ENCODE results near the gene CBX3.
"Not testable (repeated sequence)": the region's sequence is repeated elsewhere in the genome, so short reads cannot be mapped to it uniquely, and the experiment has no call there.

CBX3 gene

DNA sequence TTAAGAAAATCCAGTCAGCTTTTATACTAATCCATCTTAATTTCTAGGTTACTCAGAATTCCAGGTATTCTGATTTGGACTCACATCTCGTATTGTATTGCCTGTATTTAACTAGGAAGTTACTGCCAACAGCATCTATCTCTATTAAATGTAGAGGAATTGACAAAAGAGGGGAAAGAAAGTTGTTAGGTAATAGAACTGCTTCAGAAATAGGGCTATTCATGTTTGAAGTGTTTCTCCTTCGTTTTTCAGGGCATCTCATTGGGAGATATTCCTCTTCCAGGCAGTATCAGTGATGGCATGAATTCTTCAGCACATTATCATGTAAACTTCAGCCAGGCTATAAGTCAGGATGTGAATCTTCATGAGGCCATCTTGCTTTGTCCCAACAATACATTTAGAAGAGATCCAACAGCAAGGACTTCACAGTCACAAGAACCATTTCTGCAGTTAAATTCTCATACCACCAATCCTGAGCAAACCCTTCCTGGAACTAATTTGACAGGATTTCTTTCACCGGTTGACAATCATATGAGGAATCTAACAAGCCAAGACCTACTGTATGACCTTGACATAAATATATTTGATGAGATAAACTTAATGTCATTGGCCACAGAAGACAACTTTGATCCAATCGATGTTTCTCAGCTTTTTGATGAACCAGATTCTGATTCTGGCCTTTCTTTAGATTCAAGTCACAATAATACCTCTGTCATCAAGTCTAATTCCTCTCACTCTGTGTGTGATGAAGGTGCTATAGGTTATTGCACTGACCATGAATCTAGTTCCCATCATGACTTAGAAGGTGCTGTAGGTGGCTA, 17.1 kb upstream of the CBX3 start:
- H3K4me1 ChIP-seq (ENCODE audit: control insufficient read depth in 1 of 2, insufficient read depth in 2 of 2, low read length in 2 of 2); H3K27ac ChIP-seq (ENCODE audit: low read length); H3K27me3 ChIP-seq (ENCODE audit: low read depth, low read length); H3K4me3 ChIP-seq (ENCODE audit: low read depth in 1 of 2, low read length in 2 of 2); H3K9me3 ChIP-seq (ENCODE audit: control insufficient read depth in 1 of 2, low read length in 2 of 2): not testable (repeated sequence)
- H3K36me3 ChIP-seq (ENCODE audit: control insufficient read depth in 1 of 2, insufficient read depth in 2 of 2, low read length in 2 of 2): peaks cover 15 to 25% of the 10 kb centered on the region in 2 donors

DNA sequence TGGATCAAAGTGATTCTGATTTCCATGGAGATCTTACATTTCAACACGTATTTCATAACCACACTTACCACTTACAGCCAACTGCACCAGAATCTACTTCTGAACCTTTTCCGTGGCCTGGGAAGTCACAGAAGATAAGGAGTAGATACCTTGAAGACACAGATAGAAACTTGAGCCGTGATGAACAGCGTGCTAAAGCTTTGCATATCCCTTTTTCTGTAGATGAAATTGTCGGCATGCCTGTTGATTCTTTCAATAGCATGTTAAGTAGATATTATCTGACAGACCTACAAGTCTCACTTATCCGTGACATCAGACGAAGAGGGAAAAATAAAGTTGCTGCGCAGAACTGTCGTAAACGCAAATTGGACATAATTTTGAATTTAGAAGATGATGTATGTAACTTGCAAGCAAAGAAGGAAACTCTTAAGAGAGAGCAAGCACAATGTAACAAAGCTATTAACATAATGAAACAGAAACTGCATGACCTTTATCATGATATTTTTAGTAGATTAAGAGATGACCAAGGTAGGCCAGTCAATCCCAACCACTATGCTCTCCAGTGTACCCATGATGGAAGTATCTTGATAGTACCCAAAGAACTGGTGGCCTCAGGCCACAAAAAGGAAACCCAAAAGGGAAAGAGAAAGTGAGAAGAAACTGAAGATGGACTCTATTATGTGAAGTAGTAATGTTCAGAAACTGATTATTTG, 16.3 kb upstream of the CBX3 start:
- Histone ChIP-seq H3K4me3 (ENCODE audit: low read depth in 1 of 2, low read length in 2 of 2) (no peak overlapping the region), H3K9me3 (ENCODE audit: control insufficient read depth in 1 of 2, low read length in 2 of 2) (no peaks in the 10 kb centered on the region), H3K4me1 (ENCODE audit: control insufficient read depth in 1 of 2, insufficient read depth in 2 of 2, low read length in 2 of 2) (peaks cover 0 to 8% of the 10 kb centered on the region in 2 donors), H3K36me3 (ENCODE audit: control insufficient read depth in 1 of 2, insufficient read depth in 2 of 2, low read length in 2 of 2) (peaks cover 20 to 32% of the 10 kb centered on the region in 2 donors), H3K27me3 (ENCODE audit: low read depth, low read length) (no peaks in the 10 kb centered on the region), H3K27ac (ENCODE audit: low read length) (no peak overlapping the region)

DNA sequence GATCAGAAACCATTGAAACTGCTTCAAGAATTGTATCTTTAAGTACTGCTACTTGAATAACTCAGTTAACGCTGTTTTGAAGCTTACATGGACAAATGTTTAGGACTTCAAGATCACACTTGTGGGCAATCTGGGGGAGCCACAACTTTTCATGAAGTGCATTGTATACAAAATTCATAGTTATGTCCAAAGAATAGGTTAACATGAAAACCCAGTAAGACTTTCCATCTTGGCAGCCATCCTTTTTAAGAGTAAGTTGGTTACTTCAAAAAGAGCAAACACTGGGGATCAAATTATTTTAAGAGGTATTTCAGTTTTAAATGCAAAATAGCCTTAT, 15.7 kb upstream of the CBX3 start:
- Histone ChIP-seq H3K27me3 (ENCODE audit: low read depth, low read length) (no peaks in the 10 kb centered on the region), H3K36me3 (ENCODE audit: control insufficient read depth in 1 of 2, insufficient read depth in 2 of 2, low read length in 2 of 2) (peaks cover 25 to 38% of the 10 kb centered on the region in 2 donors), H3K4me1 (ENCODE audit: control insufficient read depth in 1 of 2, insufficient read depth in 2 of 2, low read length in 2 of 2) (peaks cover 0 to 8% of the 10 kb centered on the region in 2 donors), H3K27ac (ENCODE audit: low read length) (no peak overlapping the region), H3K9me3 (ENCODE audit: control insufficient read depth in 1 of 2, low read length in 2 of 2) (no peaks in the 10 kb centered on the region), H3K4me3 (ENCODE audit: low read depth in 1 of 2, low read length in 2 of 2) (no peak overlapping the region)

DNA sequence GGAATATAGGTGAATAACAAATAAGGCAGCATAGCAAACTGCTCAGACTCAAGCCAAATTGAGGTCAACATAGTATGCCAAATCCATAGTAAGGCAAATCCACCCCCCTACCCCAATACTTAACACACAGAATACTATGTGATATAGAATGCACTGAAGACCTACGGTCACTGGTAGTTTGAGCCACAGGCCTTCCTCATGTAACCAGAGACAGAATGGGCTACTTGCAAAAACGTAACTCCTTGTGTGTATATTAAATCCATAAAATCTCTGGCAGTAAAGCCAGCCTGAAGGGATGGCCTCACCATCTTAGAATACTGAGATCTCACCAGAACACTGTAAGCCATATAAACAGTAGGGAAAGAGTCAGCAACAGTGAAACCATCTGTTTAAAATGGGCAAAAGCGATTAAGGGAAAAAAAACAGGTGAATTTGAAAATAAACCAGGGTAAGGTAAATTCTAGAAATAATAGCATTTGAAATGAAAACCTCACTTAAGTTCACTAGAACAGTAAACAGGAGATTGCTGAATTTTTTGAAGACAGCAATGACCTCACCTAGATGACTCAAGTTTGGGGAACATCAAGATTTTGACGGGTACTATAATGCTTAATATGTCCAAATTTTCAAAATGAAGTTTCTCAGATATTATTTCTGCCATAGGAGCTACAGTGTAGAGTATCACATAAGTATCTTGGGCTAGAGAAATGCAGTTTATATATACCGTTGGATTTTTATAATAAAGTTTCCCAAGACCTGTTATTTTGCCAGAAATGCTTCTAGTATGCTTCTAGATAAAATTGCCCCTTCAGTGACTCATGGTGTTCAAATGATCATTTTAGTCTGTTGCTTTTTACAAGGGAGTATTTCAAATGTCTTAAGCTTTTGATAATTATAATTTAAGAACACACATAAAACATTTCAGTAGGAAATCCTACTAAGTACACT, 14.9 kb upstream of the CBX3 start:
- Histone ChIP-seq H3K27me3 (ENCODE audit: low read depth, low read length) (no peaks in the 10 kb centered on the region), H3K4me1 (ENCODE audit: control insufficient read depth in 1 of 2, insufficient read depth in 2 of 2, low read length in 2 of 2) (peaks cover 0 to 8% of the 10 kb centered on the region in 2 donors), H3K27ac (ENCODE audit: low read length) (no peak overlapping the region), H3K4me3 (ENCODE audit: low read depth in 1 of 2, low read length in 2 of 2) (no peak overlapping the region), H3K9me3 (ENCODE audit: control insufficient read depth in 1 of 2, low read length in 2 of 2) (no peaks in the 10 kb centered on the region), H3K36me3 (ENCODE audit: control insufficient read depth in 1 of 2, insufficient read depth in 2 of 2, low read length in 2 of 2) (peaks cover 33 to 46% of the 10 kb centered on the region in 2 donors)

DNA sequence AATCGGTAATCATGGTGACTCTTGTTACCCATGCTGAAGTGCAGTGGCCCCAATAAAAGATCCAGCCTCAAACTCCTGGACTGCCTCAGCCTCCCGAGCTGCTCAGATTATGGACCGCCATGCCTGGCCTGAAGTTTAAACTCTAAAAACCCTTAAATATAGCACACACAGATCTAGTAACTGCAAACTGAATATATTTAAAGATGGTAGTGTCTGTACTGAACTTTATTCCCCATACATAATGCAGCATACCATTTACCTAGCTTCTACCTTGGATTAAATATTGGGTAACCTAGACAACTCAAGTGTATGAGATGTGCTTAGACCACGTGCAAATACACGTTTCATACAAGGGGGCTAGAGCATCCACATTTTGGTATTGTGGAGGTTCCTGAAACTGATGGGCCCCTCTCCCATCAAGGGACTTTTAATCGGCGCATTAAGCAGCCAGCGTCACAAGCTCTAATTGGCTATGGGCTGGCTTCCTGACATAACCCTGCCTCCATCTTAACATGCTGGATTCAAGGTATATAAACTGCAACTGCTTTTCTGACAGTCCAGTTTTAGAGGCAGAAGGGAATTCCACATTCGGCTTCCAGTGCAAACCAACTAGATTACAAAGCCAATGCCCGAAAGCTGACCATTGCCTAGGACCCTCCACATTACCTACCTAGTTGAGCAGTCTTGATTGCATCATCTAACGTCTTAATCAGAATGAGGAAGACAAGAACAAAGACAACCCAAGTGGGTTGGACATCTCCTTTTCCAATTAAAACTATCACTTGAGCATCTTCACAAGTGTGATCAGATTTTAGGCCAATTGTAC, 14.0 kb upstream of the CBX3 start:
- Histone ChIP-seq H3K27ac (ENCODE audit: low read length) (no peak overlapping the region), H3K27me3 (ENCODE audit: low read depth, low read length) (no peaks in the 10 kb centered on the region), H3K4me3 (ENCODE audit: low read depth in 1 of 2, low read length in 2 of 2) (no peak overlapping the region), H3K9me3 (ENCODE audit: control insufficient read depth in 1 of 2, low read length in 2 of 2) (no peaks in the 10 kb centered on the region), H3K4me1 (ENCODE audit: control insufficient read depth in 1 of 2, insufficient read depth in 2 of 2, low read length in 2 of 2) (peaks cover 7 to 9% of the 10 kb centered on the region in 2 donors), H3K36me3 (ENCODE audit: control insufficient read depth in 1 of 2, insufficient read depth in 2 of 2, low read length in 2 of 2) (peaks cover 42 to 56% of the 10 kb centered on the region in 2 donors)

DNA sequence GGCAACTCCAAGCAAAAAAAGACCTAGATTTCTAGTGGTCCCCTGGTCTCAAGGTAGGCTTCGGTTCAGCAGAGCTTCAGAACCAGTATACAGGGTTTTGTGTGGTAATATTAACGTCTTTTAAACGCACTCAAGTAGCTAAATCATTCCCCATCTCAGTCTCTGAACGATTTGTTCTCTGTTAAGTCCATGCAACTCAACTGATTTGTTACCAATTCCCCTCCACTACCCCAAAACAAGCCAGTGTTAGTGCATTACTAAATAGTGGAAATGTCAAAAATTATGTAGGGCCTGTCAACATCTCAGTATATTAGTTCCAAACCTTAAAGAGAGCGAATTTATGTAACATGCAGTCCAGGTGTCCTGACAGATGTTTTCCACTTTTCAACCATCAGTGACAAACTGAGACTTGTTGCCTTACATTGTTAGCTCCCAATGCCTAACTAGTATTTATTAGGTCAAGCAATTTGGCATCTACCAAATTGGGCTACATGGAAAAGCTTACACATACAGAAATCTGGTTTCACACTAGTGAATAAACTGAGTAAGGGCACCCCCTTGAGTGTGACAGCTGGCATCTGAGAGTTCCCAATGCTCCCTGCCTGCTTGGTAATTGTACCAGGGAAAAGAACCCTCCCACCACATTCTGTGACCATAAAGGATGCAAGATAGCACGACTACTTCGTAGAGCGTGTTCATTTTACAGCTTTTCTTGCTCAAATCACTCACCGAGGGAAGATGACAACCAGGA, 13.2 kb upstream of the CBX3 start:
- H3K36me3 ChIP-seq (ENCODE audit: control insufficient read depth in 1 of 2, insufficient read depth in 2 of 2, low read length in 2 of 2): peaks cover 50 to 63% of the 10 kb centered on the region in 2 donors

DNA sequence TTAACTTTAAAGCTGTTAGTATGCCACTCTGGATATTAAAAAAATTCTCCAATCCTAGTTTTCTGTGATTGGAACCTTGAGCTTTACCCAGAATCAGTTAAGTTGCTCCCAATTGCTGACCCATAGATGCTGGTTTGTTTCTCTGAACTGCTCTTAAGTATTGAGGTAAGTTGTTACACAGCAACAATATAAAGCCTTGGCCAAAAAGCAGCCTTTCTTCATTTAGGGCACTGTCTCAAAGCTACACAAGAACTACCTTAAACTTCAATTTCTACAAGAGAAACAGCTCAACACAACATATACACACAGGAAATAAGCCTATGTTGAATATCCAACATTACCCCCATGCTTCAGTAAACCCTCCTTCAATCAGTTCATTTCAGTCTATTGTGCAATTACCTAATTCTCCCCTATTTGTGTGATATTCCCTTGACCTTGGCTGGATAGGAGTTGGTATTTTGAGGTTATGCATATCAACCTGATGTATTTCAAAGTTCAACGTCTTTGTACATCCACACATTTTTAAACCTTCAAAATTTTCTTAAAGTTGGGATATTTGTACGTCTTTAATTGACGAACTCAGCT, 12.5 kb upstream of the CBX3 start:
- Histone ChIP-seq H3K27me3 (ENCODE audit: low read depth, low read length) (no peaks in the 10 kb centered on the region), H3K4me3 (ENCODE audit: low read depth in 1 of 2, low read length in 2 of 2) (no peak overlapping the region), H3K9me3 (ENCODE audit: control insufficient read depth in 1 of 2, low read length in 2 of 2) (no peaks in the 10 kb centered on the region), H3K36me3 (ENCODE audit: control insufficient read depth in 1 of 2, insufficient read depth in 2 of 2, low read length in 2 of 2) (peaks cover 56 to 69% of the 10 kb centered on the region in 2 donors), H3K27ac (ENCODE audit: low read length) (no peak overlapping the region), H3K4me1 (ENCODE audit: control insufficient read depth in 1 of 2, insufficient read depth in 2 of 2, low read length in 2 of 2) (peaks cover 18 to 21% of the 10 kb centered on the region in 2 donors)

More for the DNA sequence above, 13.2 kb upstream of the CBX3 start:
- Histone ChIP-seq H3K4me1 (ENCODE audit: control insufficient read depth in 1 of 2, insufficient read depth in 2 of 2, low read length in 2 of 2) (peaks cover 14 to 15% of the 10 kb centered on the region in 2 donors), H3K9me3 (ENCODE audit: control insufficient read depth in 1 of 2, low read length in 2 of 2) (no peaks in the 10 kb centered on the region), H3K4me3 (ENCODE audit: low read depth in 1 of 2, low read length in 2 of 2) (no peak overlapping the region), H3K27ac (ENCODE audit: low read length) (no peak overlapping the region), H3K27me3 (ENCODE audit: low read depth, low read length) (no peaks in the 10 kb centered on the region)

DNA sequence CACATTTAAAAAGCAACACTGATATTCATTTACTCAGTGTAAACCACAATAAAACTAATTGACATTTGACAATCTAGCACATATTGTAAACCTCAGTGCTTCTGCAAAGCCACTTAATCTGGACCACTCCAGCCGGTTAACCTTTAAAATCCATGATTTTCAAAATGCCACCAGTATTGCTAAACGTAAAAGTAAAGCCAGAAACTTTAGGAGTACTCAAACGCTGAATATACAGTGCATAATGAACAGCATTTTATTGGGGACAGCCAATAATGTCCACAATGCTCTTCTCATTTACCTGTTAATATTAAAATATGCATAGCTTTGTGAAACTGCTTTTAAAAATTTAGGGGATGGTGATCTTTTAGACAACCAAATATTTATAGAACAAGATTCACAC, 11.8 kb upstream of the CBX3 start:
- no peak overlapping the region for H3K27ac ChIP-seq (ENCODE audit: low read length)
- no peaks in the 10 kb centered on the region for H3K27me3 ChIP-seq (ENCODE audit: low read depth, low read length)
- H3K9me3 ChIP-seq (ENCODE audit: control insufficient read depth in 1 of 2, low read length in 2 of 2): no peaks in the 10 kb centered on the region
- peaks cover 18 to 28% of the 10 kb centered on the region in 2 donors for H3K4me1 ChIP-seq (ENCODE audit: control insufficient read depth in 1 of 2, insufficient read depth in 2 of 2, low read length in 2 of 2)
- peaks cover 61 to 69% of the 10 kb centered on the region in 2 donors for H3K36me3 ChIP-seq (ENCODE audit: control insufficient read depth in 1 of 2, insufficient read depth in 2 of 2, low read length in 2 of 2)
- H3K4me3 ChIP-seq (ENCODE audit: low read depth in 1 of 2, low read length in 2 of 2): no peak overlapping the region

DNA sequence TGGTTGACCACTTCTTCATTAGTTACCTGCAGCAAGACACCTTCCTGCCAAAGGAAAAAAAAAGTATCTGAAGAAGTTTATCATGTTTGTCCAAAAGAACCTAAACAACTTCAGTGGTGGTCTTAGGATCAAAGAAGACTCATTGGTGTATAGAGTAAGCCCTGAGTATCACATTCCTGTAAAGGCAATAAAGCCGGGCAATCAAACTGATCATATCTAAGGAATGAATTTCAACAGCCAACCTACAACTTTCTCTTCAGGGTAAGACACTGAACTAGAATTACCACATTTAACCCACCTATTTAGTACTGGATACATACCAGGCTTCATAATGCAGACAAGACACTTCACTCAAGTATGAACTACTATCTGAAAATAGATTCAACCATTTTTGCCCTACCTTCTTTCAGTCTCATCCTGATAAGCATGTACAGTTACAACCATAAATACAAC, 11.1 kb upstream of the CBX3 start:
- H3K27me3 ChIP-seq (ENCODE audit: low read depth, low read length): no peaks in the 10 kb centered on the region
- peaks cover 66 to 73% of the 10 kb centered on the region in 2 donors for H3K36me3 ChIP-seq (ENCODE audit: control insufficient read depth in 1 of 2, insufficient read depth in 2 of 2, low read length in 2 of 2)
- H3K4me1 ChIP-seq (ENCODE audit: control insufficient read depth in 1 of 2, insufficient read depth in 2 of 2, low read length in 2 of 2): peaks cover 22 to 35% of the 10 kb centered on the region in 2 donors
- H3K9me3 ChIP-seq (ENCODE audit: control insufficient read depth in 1 of 2, low read length in 2 of 2): no peaks in the 10 kb centered on the region
- H3K27ac ChIP-seq (ENCODE audit: low read length): no peak overlapping the region
- H3K4me3 ChIP-seq (ENCODE audit: low read depth in 1 of 2, low read length in 2 of 2): no peak overlapping the region
